ENCODE measurements around the gene ALK.
"Not testable (repeated sequence)": the region's sequence is repeated elsewhere in the genome, so short reads cannot be mapped to it uniquely, and the experiment has no call there.

The ALK gene

GRCh38 chr2:29786361-29786760, 135.0 kb downstream of the ALK start:
- no peak for DNase-seq

DNA sequence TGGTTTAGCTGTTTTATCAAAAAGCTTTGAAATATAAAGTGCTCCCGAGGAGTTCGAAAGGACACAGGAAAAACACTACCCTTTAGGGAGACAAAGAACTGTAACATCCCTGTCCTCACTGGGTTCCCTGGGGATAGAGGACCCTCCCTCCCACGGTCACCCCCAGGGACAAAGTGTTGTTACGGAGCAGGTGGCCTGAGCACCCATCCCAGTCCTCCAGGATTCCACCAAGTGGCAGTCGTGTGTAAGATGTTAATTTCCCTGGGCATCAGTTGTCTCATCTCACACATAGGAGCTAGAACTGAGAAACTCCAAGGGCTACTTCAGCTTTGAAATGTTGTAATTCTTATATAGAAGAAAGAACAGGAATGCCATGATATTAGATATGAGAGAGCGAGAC, 137.7 kb downstream of the ALK start:
- DNase-seq: no peak

GRCh38 chr2:29782549-29783458, 138.6 kb downstream of the ALK start:
- no peak for DNase-seq

DNA sequence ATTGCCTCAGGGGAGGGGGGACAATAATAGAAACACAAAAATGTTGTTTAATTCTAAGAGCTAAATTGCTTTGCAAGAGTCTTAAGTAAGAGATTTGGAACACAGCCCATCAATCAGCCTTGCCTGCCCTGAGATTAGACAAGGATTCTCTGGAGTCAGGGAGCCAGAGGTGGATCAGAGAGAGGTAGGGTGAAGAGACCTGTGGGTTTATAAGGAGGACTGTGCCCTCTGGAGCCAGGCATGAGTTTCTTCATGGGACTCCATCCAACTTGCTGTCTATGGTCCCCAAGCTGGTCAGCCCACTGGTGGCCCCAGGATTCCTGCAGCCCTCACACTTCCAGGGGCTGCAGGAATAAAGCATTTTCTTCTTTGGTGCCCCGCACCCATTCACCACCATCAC, 139.3 kb downstream of the ALK start:
- DNase-seq: no peak

DNA sequence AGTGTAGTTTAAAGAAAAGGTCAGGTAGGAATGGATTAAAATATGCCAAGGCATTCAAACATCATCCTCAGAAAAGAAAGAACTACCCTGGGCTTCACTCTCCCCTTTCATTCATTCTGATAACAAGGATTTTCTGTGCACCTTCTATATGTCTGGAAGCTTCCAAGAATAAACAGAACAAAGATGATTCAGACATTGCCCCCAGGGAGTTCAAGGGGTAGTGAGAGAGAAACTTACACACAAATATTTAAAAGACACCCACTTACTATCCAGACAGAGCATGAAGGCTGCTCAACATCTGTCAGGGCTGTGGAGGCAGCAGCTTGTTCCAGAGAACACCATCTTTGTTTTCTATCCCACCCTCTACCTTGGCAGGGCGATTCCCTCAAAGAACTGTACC, 140.5 kb downstream of the ALK start:
- no peak for DNase-seq

DNA sequence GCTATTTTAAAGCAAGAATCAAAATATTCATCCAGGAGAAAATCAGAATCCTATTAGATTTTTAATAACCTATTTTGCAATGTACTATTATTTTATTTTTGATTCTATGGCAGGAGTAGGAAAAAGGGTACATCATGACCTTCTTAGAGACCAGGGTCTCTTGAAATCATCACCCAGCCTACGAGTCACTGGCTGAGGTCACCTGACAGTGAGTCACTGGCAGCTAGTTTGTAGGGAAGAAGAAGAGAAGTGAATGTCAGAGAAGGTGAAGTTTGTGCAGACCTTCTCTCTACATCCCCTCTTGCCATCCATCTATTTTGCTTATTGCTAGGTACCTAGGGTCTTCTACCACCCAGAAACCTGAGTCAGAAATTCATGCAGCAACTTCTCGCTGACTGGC, 144.2 kb downstream of the ALK start:
- DNase-seq: no peak

DNA sequence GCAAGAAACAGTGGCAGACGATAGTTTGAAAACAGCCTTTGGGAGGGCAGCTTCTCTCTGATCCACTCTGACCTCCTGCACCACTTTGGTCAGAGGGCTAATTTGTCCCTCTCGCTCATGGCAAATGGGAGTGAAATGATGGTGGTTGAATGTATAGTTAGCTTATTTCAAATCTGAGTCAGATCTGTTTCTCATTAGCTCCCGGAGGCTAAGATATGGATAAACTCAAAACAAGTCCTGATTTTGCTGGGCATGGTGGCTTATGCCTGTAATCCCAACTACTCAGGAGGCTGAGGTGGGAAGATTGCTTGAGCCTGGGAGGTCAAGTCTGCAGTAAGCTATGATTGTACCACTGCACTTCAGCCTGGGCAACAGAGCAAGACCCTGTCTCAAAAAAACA, 145.0 kb downstream of the ALK start:
- no peak for DNase-seq

- no peak for DNase-seq
Measured at GRCh38 chr2:29775937-29776336, 145.4 kb downstream of the ALK start.

- DNase-seq: no peak
Measured at GRCh38 chr2:29774624-29775023, 146.8 kb downstream of the ALK start.

DNA sequence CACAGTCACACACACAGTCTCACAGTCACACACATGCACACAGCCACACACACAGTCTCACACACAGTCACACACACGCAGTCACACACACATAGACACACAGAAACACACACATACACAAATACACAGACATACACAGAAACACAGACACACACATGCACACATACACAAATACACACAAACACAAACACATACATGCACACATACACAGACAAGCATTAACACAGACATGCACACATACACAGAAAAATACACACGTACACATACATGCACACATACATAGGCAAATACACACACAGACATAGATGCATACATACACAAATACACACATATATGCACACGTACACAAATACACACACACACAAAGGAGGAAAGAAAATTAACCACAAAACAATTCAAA, 150.5 kb downstream of the ALK start:
- no peak for DNase-seq

GRCh38 chr2:29769847-29770246, 151.5 kb downstream of the ALK start:
- no peak for DNase-seq

GRCh38 chr2:29767606-29768335, 153.6 kb downstream of the ALK start:
- DNase-seq: no peak

- DNase-seq: no peak
Measured at GRCh38 chr2:29766191-29766590, 155.2 kb downstream of the ALK start.

- no peak for DNase-seq
Measured at GRCh38 chr2:29765721-29766120, 155.7 kb downstream of the ALK start.

GRCh38 chr2:29763371-29763770, 158.0 kb downstream of the ALK start:
- DNase-seq: no peak

DNA sequence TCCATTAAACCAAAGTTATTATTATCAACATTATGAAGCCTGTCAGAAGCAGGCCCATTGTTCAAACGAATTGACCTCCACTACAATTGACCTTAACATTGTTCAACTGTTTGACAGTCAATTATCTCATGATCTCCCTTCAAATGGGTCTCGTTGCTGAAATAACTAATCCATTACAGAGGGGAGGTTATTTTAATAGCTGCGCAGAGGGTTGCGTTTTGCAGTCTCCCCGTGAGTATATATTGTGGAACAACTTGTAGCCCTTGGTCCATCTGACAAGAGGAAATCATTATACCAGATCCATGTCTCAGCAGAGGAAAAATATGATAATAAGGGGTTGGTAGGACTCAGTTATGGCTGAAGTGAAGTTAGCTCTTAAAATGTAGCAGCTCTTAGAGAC, 159.1 kb downstream of the ALK start:
- DNase-seq: no peak

DNA sequence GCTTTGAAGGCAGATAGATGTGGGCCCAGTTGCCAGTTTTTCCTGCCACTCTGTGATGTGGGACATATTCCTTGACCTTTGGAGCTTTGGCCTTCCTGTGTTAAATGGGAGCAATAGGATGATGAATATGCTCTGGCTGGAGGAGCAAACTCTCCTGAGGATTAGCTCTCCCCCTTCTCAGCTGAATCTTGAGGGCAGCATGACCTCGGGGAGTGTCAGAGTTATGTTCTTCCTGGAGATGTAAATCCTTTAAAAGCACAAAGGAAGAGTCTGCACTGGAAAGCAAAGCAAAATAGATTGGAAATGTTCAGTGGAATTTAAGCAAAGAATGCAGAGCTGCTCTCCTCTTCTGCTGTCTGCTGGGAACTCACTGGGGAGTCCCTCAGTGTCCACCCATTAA, 160.1 kb downstream of the ALK start:
- no peak for DNase-seq

DNA sequence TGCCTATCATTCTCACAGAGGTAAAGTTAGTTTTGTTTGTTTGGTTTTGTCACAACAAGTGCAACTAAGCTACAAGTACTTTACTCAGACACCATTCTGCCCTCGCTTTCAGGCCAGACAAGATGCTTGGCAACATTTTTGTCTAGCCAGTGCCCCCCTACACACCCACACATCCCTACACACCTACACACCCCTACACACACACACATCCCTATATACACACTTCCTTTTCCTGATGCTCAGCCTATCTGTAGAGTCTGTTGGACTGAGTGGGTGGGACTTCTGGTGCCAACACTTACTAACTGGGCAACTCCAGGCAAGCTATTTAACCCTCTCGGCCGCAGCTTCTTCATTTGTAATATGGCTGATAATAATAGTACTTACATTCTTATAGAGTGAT, 161.4 kb downstream of the ALK start:
- no peak for DNase-seq

DNA sequence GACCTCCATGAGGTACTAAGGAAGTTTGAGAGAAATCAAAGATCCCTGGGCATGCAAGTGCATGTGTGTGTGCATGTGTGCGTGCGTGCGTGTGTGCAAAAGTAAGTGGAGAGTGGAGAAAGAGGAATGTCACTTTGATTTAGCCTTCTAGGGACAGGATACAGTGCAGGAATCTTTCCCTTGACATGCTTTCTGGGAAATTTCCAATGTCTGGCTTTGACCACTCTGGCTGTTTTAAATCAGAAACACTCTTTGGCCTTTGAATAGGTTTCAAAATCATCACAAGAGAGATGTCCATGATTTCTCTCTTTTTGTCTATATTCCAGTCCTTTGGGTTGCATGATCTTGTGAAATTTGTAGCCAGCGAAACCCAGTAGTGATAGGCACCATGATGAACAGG, 162.0 kb downstream of the ALK start:
- no peak for DNase-seq

DNA sequence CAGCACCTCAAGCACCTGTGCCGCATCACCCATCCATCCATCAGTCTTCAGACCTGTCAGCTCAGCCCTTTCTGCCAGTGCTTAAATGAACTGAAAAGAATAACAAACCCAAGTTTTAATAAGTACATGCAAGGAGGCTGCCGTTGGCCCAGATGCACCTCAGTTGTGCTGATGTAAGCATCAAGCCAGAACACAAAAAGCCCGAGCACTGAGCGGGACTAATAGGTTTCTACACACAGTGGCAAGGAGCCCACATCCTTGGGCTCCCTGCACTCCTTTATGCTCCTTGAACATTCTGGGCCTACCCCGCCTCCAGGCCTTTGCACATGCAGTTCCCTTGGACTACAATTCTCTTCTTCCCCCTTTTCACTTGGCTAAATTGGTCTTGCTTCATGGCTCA, 165.6 kb downstream of the ALK start:
- no peak for DNase-seq

DNA sequence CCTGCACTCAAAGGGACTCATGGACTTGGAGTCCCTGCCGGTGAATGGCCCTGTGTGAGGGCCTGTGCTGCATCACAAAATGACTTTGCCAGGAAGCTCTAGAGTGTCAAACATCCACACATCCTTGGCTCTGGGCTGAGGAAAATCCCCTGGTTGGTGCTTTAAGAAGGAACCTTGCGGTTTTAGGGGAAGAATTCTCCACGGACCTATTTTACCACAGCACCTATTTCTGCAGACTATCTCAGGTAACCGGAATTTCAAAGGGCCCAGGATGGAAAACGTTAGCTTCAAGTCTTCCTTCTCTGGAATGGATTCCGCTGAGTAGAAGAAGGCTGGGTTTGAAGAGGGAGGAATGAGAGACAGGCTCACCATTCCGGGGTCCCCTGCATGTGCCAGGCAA, 166.2 kb downstream of the ALK start:
- DNase-seq: no peak

DNA sequence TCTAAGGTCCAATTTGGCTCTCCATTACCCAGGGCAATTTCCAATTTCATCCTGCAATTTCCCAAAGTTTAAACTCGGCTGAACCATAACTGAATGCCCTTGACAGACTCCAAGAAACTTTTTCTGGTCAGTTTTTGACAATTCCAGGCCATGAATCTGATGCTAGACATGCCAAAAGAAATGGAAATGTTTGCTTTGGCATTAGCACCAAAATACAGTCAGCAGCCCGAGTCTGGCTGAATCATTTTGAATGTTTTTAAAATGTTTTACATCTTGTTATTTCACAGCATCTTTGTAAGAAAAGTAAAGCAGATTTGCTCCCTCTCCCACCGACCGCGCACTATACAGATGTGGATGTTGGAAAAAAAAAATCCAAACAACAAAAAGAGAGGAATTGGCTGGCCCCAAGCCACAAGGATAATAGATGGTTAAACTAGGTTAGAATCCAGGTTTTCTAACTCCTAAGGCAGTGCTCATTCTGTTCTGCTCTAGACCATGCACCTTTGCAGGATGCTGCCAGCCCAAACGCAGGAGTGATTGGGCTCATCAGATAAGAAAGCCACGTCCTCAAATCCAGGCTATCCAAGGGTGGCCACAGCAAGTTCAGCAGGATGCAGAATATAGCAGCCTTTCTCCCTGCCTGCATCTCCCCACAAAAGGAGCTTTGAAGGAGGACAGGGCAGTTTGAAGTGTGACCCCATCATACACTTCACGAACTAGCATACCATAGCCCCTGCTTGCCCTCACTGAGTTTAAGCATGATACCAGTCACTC, 167.5 kb downstream of the ALK start:
- DNase-seq: no peak

GRCh38 chr2:29751390-29751789, 170.0 kb downstream of the ALK start:
- DNase-seq: no peak

DNA sequence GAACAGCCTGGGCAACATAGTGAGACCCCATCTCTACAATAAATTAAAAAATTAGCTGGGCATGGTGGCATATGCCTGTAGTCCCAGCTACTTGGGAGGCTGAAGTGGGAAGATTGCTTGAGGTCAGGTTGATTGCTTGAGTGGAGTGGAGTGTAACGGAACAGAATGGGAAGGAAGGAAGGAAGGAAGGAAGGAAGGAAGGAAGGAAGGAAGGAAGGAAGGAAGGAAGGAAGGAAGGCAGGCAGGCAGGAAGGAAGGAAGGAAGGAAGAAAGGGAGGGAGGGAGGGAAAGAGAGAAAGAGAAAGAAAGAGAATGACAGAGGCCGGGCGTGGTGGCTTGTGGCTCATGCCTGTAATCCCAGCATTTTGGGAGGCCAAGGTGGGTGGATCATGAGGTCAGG, 170.9 kb downstream of the ALK start:
- not testable (repeated sequence) for DNase-seq
